ENCODE results near the gene AFF3.
"Not testable (repeated sequence)": the region's sequence is repeated elsewhere in the genome, so short reads cannot be mapped to it uniquely, and the experiment has no call there.

DNA sequence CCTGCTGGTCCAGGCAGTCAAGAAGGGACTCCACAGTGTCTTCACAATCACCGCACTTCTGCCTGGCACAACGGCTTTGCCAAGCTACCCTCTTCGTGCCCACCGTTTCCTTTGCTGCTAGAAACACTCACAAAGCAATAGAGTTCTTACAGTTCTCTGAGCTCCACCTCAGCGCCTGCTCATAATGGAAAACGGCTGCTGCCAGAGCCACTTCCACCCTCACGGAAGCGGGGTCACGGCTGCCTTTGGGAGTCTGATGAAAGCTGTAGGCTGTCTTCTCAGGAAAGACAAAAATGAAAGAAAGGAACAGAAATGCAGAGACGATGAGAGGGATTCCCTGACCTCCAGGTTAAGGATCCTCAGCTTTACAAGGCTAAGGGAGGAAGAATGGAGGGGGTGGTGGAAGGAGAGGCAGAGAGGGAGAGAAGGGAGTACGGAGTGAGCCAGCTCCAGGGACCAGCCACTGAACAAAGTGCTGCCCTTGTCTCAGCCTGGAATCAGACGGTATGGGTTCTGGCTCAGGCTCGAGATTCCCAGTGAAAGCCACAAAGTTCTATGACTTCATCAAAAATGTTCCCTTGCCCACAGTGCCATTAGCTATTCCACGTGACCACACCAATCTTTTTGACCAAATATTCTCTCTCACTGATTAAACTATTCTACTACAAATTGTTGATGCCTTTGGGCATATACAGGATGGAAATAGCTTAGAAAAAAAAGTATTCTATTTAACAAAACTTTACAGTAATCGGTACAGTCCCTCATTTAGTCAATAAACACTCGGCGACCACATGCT lies 58.8 kb downstream of the AFF3 start:
- TF ChIP-seq FOXA1 (IDR thresholded peaks at IDR 0.05); SP1 (IDR thresholded peaks at IDR 0.05); L3MBTL2 (conservative IDR thresholded peaks at IDR 0.05); ELF4 (IDR thresholded peaks at IDR 0.05): not testable (repeated sequence)

All from HEK293T (cell line).